SK-N-SH (cell line): ENCODE results near the gene DDIT3. TPM values are rescaled to one million over a fixed set of nuclear protein-coding genes. Genes with fewer than 3 reads are reported as not detected.

Experiments used
- CTCF ChIA-PET: fragments of 300-600, 350-600 bp; formaldehyde crosslinking; extraction: SDS; loops from one replicate; lab custom pipeline; 2021; lab: Yijun Ruan, JAX
- POLR2A ChIA-PET: fragments of 350-600 bp; sonication (Branson Sonifier 250); formaldehyde crosslinking; extraction: SDS; loops from one replicate; lab custom pipeline; 2020; ENCODE audit warnings: antibody characterized with exemption, inconsistent platforms; lab: Yijun Ruan, JAX
- DNase-seq: peaks from one replicate; pipeline ENCODE4 v3.0.0; 2012
- H2AFZ ChIP-seq: fragments of 200-600 bp; sonication (generic); 2 replicates; pipeline ENCODE4 v1.8.1; 2016; ENCODE audit warnings: antibody characterized with exemption, mild to moderate bottlenecking, low read depth
- H3F3A ChIP-seq: fragments of 200-600 bp; sonication (generic); replicated peaks from 2 replicates; pipeline ENCODE3; 2016; ENCODE audit warnings: antibody characterized with exemption, mild to moderate bottlenecking; ENCODE audit not compliant: insufficient read depth
- H3K27ac ChIP-seq, 2 experiments: fragments of 200-500 bp in 1 of 2; fragments of 200-600 bp in 1 of 2; sonication (Bioruptor generic) in 1 of 2; sonication (generic), shearing (Covaris generic) in 1 of 2; 2 replicates each; pipeline versions ENCODE4 v1.5.1 to v1.6.1; 2014 to 2016; ENCODE audit warnings: low read depth in 2 of 2, inconsistent platforms in 1 of 2, low read length in 1 of 2, mild to moderate bottlenecking in 1 of 2, mixed read lengths in 1 of 2
- H3K27me3 ChIP-seq: fragments of 200-600 bp; sonication (generic), shearing (Covaris generic); 2 replicates; pipeline ENCODE4 v1.6.1; 2016; ENCODE audit warnings: mixed run types; ENCODE audit not compliant: insufficient read depth
- H3K36me3 ChIP-seq, 2 experiments: fragments of 200-500 bp in 1 of 2; fragments of 200-600 bp in 1 of 2; sonication (Bioruptor generic) in 1 of 2; sonication (generic) in 1 of 2; replicated peaks in 1 of 2; 2 replicates each; pipeline versions ENCODE3 to v1.5.1; 2014 to 2016; ENCODE audit warnings: low read length in 1 of 2, mild to moderate bottlenecking in 1 of 2; ENCODE audit not compliant: insufficient read depth in 2 of 2, control insufficient read depth in 1 of 2
- H3K4me1 ChIP-seq, 2 experiments: fragments of 200-500 bp in 1 of 2; fragments of 200-600 bp in 1 of 2; sonication (Bioruptor generic) in 1 of 2; sonication (generic), shearing (Covaris generic) in 1 of 2; 2 replicates each; pipeline versions ENCODE4 v1.5.1 to v1.6.1; 2014 to 2016; ENCODE audit warnings: low read depth in 1 of 2, low read length in 1 of 2, mixed run types in 1 of 2; ENCODE audit not compliant: insufficient read depth in 2 of 2, control insufficient read depth in 1 of 2
- H3K4me2 ChIP-seq: fragments of 200-600 bp; sonication (generic), shearing (Covaris generic); 2 replicates; pipeline ENCODE4 v1.6.1; 2017; ENCODE audit warnings: mixed run types
- H3K4me3 ChIP-seq, 2 experiments: fragments of 200-500 bp in 1 of 2; fragments of 200-600 bp in 1 of 2; sonication (Bioruptor generic) in 1 of 2; sonication (generic), shearing (Covaris generic) in 1 of 2; 2 replicates each; pipeline versions ENCODE4 v1.5.1 to v1.8.1; 2014 to 2016; ENCODE audit warnings: low read depth in 2 of 2, inconsistent platforms in 1 of 2, low read length in 1 of 2, mild to moderate bottlenecking in 1 of 2, mixed read lengths in 1 of 2, moderate library complexity in 1 of 2
- H3K79me2 ChIP-seq: fragments of 200-600 bp; sonication (generic); 2 replicates; pipeline ENCODE4 v1.8.1; 2017; ENCODE audit warnings: mild to moderate bottlenecking; ENCODE audit not compliant: insufficient read depth
- H3K9ac ChIP-seq: fragments of 200-600 bp; sonication (generic); 2 replicates; pipeline ENCODE4 v1.6.1; 2017; ENCODE audit warnings: mixed run types
- H3K9me2 ChIP-seq: fragments of 200-600 bp; sonication (generic); 2 replicates; pipeline ENCODE4 v1.6.1; 2017; ENCODE audit warnings: mixed run types
- H3K9me3 ChIP-seq: fragments of 200-600 bp; sonication (generic); 2 replicates; pipeline ENCODE4 v1.6.1; 2017; ENCODE audit warnings: mixed run types, mild to moderate bottlenecking, moderate library complexity
- H4K20me1 ChIP-seq: fragments of 200-600 bp; sonication (generic); 2 replicates; pipeline ENCODE4 v1.6.1; 2017; ENCODE audit warnings: mild to moderate bottlenecking, mixed run types; ENCODE audit not compliant: insufficient read depth
- CHD2 ChIP-seq: fragments of 150-350 bp; IDR thresholded peaks from 2 replicates; pipeline ENCODE4 v1.6.1; 2018; ENCODE audit warnings: low read length; ENCODE audit not compliant: partially characterized antibody
- EZH2phosphoT487 ChIP-seq: fragments of 200-600 bp; sonication (generic); IDR thresholded peaks from 2 replicates; pipeline ENCODE4 v1.6.1; 2017; ENCODE audit warnings: low read depth, mixed run types, mild to moderate bottlenecking, antibody characterized with exemption, moderate library complexity, borderline replicate concordance
- FOXJ3 ChIP-seq: sonication (generic); formaldehyde crosslinking; IDR thresholded peaks from 2 replicates; pipeline ENCODE4 v1.5.1; 2020; ENCODE audit warnings: mild to moderate bottlenecking, missing genetic modification reagents
- FOXM1 ChIP-seq: IDR thresholded peaks from 2 replicates; pipeline ENCODE4 v1.4.0; 2012; ENCODE audit warnings: low read depth, mild to moderate bottlenecking
- GABPA ChIP-seq: IDR thresholded peaks from 2 replicates; pipeline ENCODE4 v1.4.0; 2012; ENCODE audit warnings: low read depth, mild to moderate bottlenecking
- JUND ChIP-seq: IDR thresholded peaks from 2 replicates; pipeline ENCODE4 v1.4.0; 2012
- MEF2A ChIP-seq: IDR thresholded peaks from 2 replicates; pipeline ENCODE4 v1.4.0; 2012; ENCODE audit warnings: low read depth, borderline replicate concordance
- NRF1 ChIP-seq: IDR thresholded peaks from 2 replicates; pipeline ENCODE4 v1.6.1; 2012; ENCODE audit warnings: low read depth, mild to moderate bottlenecking, low read length
- POLR2AphosphoS5 ChIP-seq: IDR thresholded peaks from 2 replicates; pipeline ENCODE4 v1.6.1; 2012; ENCODE audit warnings: low read depth, low read length
- RCOR1 ChIP-seq: fragments of 150-350 bp; IDR thresholded peaks from 2 replicates; pipeline ENCODE4 v1.6.1; 2017; ENCODE audit warnings: antibody characterized with exemption, low read length
- SIN3A ChIP-seq: IDR thresholded peaks from 2 replicates; pipeline ENCODE4 v1.6.1; 2012; ENCODE audit warnings: low read depth, mild to moderate bottlenecking, low read length, moderate library complexity, borderline replicate concordance
- WGBS: methylation state at CpG from one replicate; pipeline ENCODE4 v1.1.6; 2017; ENCODE audit warnings: low lambda C conversion rate; 5-methylcytosine and 5-hydroxymethylcytosine counted together
- polyA plus RNA-seq, 3 experiments: library from polyadenylated mRNA; depleted of rRNA; stranded (reverse); fragments of >200 nt; gene quantifications; 2 replicates each; pipeline ENCODE4 v1.2.3, GENCODE V29; 2012
- TF ChIP-seq, protein P1 (sequence below): fragments of 150-350 bp; IDR thresholded peaks from 2 replicates; pipeline ENCODE4 v1.6.1; 2016; ENCODE audit warnings: mild to moderate bottlenecking, low read depth, low read length
- TF ChIP-seq, protein P2 (sequence below): IDR thresholded peaks from 2 replicates; pipeline ENCODE4 v1.4.0; 2012; ENCODE audit warnings: low read depth

Gene DDIT3
- polyA plus RNA-seq, 1 of the 3 experiments (the other 2 are of a cell fraction) = 26.3 TPM

GRCh38 chr12:57548488-57548887, 28.2 kb upstream of the DDIT3 start:
- H3K36me3 ChIP-seq = peaks cover 8 to 12% of the 10 kb centered on the region in 2 experiments
- peaks cover 59% of the 10 kb centered on the region for H3K79me2 ChIP-seq
- H3K4me1 ChIP-seq = peaks cover 20 to 40% of the 10 kb centered on the region in 2 experiments
- no peak overlapping the region for H3K4me2 ChIP-seq
- H4K20me1 ChIP-seq = peaks cover 10% of the 10 kb centered on the region
- H3K9ac ChIP-seq = no peak overlapping the region
- peaks cover 17% of the 10 kb centered on the region for H3F3A ChIP-seq
- no peaks in the 10 kb centered on the region for H3K27me3 ChIP-seq
- ChIA-PET POLR2A (no interaction called here), CTCF (no interaction called here)
- H3K4me3 ChIP-seq = no peak overlapping the region
- H3K9me2 ChIP-seq = no peaks in the 10 kb centered on the region
- no peak overlapping the region for H3K27ac ChIP-seq
- no peaks in the 10 kb centered on the region for H3K9me3 ChIP-seq
- H2AFZ ChIP-seq = no peak overlapping the region
- WGBS = 54% methylated on average over 2 of the region's 2 CpGs
- DNase-seq = no peak
- no peak for TF ChIP-seq RCOR1
- no peak for TF ChIP-seq SIN3A
- TF ChIP-seq GABPA = no peak
- TF ChIP-seq, protein P1, sequence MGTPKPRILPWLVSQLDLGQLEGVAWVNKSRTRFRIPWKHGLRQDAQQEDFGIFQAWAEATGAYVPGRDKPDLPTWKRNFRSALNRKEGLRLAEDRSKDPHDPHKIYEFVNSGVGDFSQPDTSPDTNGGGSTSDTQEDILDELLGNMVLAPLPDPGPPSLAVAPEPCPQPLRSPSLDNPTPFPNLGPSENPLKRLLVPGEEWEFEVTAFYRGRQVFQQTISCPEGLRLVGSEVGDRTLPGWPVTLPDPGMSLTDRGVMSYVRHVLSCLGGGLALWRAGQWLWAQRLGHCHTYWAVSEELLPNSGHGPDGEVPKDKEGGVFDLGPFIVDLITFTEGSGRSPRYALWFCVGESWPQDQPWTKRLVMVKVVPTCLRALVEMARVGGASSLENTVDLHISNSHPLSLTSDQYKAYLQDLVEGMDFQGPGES = no peak
- TF ChIP-seq EZH2phosphoT487 = no peak

DNA sequence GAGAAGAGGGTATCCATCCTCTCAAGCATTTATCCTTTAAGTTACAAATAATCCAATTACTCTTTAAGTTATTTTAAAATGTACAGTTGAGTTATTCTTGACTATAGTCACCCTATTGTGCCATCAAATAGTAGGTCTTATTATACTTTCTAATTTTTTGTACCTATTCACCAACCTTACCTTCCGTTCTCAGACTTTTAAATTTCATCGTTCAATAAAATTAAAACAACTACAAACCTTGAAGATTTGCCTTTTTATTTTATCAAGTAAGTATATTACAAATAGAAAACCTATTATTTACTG, 27.6 kb upstream of the DDIT3 start:
- POLR2A ChIA-PET = no interaction called here
- Histone ChIP-seq H4K20me1 (peaks cover 13% of the 10 kb centered on the region), H3K9me3 (no peaks in the 10 kb centered on the region), H3K79me2 (peaks cover 60% of the 10 kb centered on the region), H3K27ac (no peak overlapping the region), H3K4me1 (peaks cover 20 to 34% of the 10 kb centered on the region in 2 experiments), H3K4me3 (no peak overlapping the region), H2AFZ (peak overlapping the region; percentile 93; the same call in 1 of the 2 replicates), H3K36me3 (peaks cover 6 to 12% of the 10 kb centered on the region in 2 experiments), H3K9ac (no peak overlapping the region), H3K4me2 (no peak overlapping the region), H3F3A (peaks cover 17% of the 10 kb centered on the region), H3K27me3 (no peaks in the 10 kb centered on the region), H3K9me2 (no peaks in the 10 kb centered on the region)
- no peak for TF ChIP-seq MEF2A
- DNase-seq = no peak
- WGBS = 99% methylated on average over 2 of the region's 2 CpGs
- CTCF ChIA-PET = no interaction called here

- ChIA-PET POLR2A (interaction anchor here (1.2 to 2.6 kb wide), 3 partner anchors 10 to 27 kb away, joined by 4 to 13 read pairs (median 5); partner anchors contain the start of gene DDIT3), CTCF (interaction anchor here (1.0 to 2.3 kb wide), 4 partner anchors 11 to 85 kb away, joined by 3 to 10 read pairs (median 4); partner anchors contain the start of genes B4GALNT1 and DDIT3)
- WGBS = 11% methylated on average over 9 of the region's 9 CpGs
- Histone ChIP-seq H3K9me2 (no peaks in the 10 kb centered on the region), H3K9me3 (no peaks in the 10 kb centered on the region), H3K4me3 (peak overlapping the region; percentile 84 to 86), H3K27me3 (no peaks in the 10 kb centered on the region), H3K79me2 (peaks cover 63% of the 10 kb centered on the region), H3K36me3 (peaks cover 6 to 14% of the 10 kb centered on the region in 2 experiments), H3K9ac (peak overlapping the region; percentile 95; the same call in 1 of the 2 replicates), H3F3A (peaks cover 17% of the 10 kb centered on the region), H3K4me2 (peak overlapping the region; percentile 97), H2AFZ (peak overlapping the region; percentile 93), H4K20me1 (peaks cover 17% of the 10 kb centered on the region), H3K27ac (no peak overlapping the region; a peak in 1 of 4 replicates), H3K4me1 (peaks cover 18 to 29% of the 10 kb centered on the region in 2 experiments)
- no peak for TF ChIP-seq CHD2
- no peak for TF ChIP-seq POLR2AphosphoS5
- no peak for TF ChIP-seq FOXM1
- no peak for TF ChIP-seq EZH2phosphoT487
- no peak for TF ChIP-seq JUND
- TF ChIP-seq, protein P2, sequence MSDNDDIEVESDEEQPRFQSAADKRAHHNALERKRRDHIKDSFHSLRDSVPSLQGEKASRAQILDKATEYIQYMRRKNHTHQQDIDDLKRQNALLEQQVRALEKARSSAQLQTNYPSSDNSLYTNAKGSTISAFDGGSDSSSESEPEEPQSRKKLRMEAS = no peak
- TF ChIP-seq SIN3A = no peak
- no peak for TF ChIP-seq NRF1
- TF ChIP-seq FOXJ3 (CRISPR knock-in tag) = no peak
- DNase-seq = no peak
These were observed 27.1 kb upstream of the DDIT3 start for GRCh38 chr12:57547288-57548012.
